LNCAP (cell line): Measurements from ENCODE around the gene SMG7.

Experiments used
- TF ChIP-seq, protein P1 (sequence below): fragments of 450-650 bp; IDR thresholded peaks from 2 replicates; pipeline ENCODE4 v1.5.1; 2017; ENCODE audit warnings: mild to moderate bottlenecking

SMG7 gene

DNA sequence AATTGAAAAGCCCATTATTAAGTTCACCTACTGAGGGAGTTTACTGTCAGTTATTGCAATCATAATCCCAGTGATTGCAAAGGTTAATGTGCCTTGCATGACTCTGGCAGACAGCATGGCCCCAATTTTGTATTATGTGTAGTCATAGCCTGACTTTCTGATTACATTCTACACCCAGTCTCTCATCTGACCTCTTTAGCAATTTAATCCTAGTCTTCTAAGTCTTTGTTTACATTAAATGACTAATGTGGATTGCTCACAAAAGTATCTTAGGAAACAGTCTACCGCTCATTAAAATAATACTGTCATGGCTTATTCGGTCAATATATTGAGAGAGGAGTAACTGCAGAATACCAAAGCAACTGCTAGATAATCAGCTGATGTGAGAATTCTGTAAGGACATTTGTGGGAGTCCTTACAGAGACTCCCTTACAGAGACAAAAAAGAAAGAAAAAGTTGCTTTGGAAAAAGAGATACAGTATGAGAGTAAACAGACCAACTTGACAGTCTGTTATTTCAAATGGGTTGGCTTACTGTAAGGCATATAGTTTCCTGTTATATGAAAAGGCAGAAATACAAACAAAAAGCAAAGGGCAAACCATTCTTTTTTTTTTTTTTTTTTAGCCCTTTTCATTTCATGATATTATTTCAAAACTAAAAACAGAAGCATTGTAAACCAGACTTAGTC, 42.8 kb downstream of the SMG7 start:
- TF ChIP-seq, protein P1, sequence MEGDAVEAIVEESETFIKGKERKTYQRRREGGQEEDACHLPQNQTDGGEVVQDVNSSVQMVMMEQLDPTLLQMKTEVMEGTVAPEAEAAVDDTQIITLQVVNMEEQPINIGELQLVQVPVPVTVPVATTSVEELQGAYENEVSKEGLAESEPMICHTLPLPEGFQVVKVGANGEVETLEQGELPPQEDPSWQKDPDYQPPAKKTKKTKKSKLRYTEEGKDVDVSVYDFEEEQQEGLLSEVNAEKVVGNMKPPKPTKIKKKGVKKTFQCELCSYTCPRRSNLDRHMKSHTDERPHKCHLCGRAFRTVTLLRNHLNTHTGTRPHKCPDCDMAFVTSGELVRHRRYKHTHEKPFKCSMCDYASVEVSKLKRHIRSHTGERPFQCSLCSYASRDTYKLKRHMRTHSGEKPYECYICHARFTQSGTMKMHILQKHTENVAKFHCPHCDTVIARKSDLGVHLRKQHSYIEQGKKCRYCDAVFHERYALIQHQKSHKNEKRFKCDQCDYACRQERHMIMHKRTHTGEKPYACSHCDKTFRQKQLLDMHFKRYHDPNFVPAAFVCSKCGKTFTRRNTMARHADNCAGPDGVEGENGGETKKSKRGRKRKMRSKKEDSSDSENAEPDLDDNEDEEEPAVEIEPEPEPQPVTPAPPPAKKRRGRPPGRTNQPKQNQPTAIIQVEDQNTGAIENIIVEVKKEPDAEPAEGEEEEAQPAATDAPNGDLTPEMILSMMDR = no peak

DNA sequence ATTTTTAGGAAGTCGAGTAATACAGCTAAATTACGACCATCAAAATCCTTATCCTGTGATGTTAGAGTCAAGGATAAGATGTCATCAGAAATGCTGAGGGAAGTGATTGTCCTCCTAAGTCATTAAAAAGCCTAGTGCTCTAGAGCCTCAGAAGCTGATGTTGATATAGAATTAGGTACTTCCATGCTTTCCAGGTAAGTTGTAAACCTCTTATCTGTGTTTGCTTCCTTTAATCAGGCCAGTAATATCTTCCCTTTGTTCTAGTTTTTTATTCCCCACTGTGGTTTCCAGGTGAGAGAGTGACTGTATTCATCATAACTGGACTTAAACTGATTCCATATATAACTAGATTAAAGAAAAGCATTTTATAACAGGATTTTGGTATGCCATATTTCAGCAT, 44.4 kb downstream of the SMG7 start:
- TF ChIP-seq, protein P1 = no peak

DNA sequence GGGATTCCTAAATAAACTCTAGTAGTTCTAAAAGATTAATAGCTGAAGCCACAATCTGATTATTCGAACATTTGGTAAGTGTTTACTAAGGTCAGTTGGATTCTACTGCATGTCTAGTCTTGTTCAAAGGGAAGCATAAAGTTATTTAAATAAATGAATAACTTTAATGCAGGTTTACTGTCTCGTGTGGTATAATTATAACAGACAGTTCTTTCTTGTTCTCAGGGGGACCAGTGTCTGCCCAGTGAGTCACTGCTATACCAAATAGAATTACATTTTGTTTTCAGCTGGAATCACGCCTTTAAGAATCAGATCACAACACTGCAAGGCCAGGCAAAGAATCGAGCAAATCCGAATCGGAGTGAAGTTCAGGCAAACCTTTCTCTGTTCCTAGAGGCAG, 45.1 kb downstream of the SMG7 start:
- TF ChIP-seq, protein P1 = no peak

DNA sequence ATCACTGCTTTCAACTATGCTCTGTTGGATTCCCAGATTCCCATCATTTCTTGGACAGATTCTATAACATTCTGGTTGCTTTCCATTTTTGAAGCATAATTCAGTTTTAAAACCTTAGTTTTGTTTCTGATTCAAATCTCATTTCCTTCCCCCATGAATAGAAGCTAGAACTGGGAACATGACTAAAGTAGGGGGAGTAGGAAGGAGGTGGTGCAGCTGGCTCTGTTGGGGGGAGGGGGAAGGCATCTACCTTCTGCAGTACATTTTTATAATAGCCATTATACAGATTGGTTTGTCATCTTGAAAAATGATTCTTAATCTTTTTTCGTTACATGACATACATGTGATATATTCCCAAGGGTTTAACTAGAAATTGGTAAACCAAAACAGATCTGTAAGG, 48.1 kb downstream of the SMG7 start:
- TF ChIP-seq, protein P1 = no peak

DNA sequence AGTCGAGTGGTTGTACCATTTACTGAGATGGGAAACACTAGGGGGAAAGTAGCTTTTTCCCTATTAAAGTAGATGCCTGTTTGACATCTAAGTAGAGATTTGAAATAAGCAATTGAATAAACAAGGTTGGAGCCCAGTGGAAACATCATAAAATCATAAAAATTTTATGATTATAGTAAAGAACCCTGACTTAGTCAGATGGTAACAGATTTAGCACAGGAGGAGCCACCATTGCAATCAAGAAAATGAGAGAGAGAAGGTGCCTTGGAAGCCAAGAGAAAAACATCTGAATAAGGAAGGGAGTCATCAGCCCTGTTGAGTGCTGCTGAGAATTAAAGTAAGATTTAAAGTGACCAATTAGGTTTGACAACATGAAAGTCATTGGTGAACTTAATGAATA, 49.8 kb downstream of the SMG7 start:
- TF ChIP-seq, protein P1 = no peak

DNA sequence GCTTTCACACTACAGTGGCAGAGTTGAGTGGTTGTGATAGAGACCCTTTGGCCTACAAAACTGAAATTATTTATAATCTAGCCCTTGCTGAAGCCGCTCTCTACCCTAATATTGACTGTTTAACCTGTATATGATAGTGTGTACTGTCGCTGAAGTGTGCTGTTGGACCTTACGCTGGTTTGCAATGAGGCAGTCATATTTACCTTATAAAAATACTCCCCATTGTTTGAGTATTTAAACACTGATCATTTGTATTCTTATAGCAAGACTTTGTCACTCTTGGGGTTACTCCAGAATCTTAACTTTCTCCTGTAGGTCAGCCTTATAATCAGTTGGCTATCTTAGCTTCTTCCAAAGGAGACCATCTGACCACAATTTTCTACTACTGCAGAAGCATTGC, 56.3 kb downstream of the SMG7 start:
- TF ChIP-seq, protein P1 = no peak

DNA sequence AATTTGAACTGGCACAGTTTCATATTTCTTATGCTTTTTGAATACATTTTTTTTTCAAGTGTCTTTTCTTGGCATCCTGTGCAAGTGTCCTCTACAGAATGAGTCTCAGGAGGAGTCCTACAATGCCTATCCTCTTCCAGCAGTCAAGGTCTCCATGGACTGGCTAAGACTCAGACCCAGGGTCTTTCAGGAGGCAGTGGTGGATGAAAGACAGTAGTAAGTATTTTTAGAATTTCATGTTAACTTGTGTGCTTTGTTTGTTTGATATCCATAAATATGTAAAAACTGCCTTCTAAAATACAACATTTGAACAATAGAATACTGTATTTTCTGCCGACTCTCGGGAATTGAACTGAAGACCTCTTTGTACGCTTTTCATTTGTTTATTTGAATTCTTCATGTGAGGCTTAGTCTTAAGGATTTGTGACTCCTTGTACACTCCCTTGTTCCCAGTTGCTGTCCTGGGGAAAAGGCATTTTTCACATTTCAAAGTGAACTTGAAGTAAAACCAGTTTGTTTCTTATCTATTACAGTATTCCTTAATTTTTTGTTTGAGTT, 61.4 kb downstream of the SMG7 start:
- TF ChIP-seq, protein P1 = no peak

DNA sequence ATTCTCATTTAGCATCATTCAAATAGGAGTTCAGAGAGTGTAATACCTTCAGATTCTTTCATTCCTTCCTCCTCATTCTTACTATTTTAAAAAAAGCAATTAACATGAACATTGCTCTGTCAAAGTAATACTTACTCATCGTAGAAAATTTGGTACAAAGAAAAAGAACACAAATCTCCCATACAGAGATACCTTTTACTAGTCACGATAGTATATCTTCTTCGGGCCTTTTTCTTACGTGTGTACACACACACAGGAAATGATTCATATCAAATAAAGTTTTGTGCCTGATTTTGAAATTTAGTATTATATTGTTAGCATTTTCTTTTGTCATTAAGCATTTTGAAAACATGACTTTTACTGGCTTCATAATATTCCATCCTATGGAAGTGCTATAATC, 65.1 kb downstream of the SMG7 start:
- TF ChIP-seq, protein P1 = no peak
